NCI-H2107 treated with DMSO at 0.1 percent for 48 hours (cell line): ENCODE results near the gene EMID1.
"Not testable (repeated sequence)": the region's sequence is repeated elsewhere in the genome, so short reads cannot be mapped to it uniquely, and the experiment has no call there.

Experiments
- DNase-seq: peaks from one replicate; lab custom pipeline; 2025; ENCODE audit not compliant: unreplicated experiment; lab: John Stamatoyannopoulos, UW

Gene EMID1

DNA sequence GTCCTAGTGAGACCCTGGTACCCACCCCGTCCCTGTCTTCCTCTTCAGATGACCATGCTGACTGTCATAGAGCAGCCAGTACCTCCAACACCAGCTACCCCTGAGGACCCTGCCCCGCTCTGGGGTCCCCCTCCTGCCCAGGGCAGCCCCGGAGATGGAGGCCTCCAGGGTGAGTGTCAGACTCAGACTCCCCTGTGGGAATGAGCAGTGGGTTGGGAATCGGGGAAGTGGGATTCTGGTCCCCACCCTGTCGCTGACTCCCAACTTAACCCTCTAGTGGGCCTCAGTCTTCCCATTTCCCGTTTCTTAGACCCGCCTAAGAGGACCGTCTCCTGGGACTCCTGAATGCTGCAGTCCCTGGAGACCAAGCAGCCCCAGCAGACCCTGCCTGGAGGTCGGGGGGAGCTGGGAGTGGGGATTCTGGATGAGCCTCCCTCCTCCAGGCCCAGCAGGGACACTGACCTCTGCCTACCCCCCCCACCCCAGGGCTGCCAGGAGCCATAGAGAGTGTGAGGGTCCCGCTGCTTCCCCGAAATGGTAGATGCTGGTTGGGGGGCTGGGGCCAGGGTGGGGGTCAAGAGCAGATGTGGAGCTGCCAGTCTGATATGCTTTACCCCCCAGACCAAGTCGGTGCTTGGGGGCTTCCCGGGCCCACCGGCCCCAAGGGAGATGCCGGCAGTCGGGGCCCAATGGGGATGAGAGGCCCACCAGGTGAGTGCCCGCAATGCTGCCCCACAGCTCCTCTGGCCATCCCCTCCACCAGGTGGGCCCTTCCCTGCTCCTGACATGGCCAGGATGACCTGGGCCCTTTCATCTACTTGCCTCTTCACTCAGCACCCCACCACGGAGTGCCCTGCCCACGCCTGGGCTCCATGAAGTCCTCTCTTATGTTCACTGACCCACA, 25.5 kb downstream of the EMID1 start:
- no peak for DNase-seq

GRCh38 chr22:29231971-29232959, 26.6 kb downstream of the EMID1 start:
- no peak for DNase-seq

DNA sequence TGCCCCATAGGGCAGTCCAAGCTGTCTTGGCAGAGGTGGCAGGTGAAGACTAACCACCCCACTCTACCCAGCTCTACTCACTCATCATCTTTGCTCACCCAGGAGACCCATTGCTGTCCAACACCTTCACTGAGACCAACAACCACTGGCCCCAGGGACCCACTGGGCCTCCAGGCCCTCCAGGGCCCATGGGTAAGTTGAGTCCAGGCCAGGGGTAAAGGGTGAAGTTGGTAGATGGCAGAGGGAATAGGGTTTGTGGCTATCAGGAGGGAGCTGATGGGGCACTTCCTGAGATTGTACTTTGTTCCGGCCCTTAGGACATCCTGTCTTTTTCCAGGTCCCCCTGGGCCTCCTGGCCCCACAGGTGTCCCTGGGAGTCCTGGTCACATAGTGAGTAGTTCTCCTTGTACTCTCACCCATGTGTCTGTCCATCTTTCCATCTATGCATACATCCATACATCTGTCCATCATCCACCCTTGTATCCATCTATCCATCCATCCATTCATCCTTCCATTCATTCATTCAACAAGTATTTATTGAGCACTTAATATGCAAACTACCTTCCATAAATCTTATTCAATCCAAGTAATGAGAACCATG, 27.7 kb downstream of the EMID1 start:
- DNase-seq: no peak

DNA sequence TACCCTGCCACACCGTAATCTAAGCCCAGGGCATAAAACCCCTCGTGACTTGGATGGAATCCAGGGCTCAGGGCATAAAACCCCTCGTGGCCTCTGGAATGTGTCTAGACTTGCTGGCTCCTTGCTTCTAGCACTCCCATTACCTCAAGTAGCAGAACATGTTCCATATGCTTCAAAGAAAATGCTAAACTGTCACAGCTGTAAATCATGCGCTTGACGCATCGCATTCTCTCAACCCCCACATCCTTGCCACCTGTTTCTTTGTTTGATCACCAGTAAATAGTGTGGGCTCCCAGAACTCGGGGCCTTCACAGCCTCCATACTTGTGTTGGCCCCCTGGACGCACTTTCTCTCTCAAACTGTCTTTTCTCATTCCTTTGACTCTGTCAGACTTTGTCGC, 34.8 kb downstream of the EMID1 start:
- DNase-seq: not testable (repeated sequence)

DNA sequence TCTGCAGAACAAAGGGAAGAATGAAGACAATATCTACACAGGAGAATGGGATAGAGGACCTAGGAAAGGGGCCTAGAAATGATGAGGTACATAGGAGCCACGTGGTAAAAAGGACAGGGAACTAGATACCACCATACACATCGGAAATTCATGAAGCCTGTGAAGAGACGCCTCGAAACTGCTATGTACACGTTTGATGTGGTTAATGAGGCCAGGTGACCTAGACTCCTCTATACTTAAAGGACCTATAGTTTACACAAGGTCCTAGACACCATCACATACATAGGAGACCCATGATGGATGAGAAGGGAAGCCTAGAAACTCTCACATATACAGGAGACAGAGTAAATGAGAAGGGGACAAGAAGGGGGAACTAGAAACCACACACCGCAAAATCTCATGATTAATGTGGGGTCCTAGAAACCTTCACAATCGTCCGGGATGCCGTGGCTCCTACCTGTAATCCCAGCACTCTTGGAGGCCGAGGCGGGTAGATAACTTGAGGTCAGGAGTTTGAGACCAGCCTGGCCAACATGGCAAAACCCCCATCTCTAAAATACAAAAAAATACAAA, 38.3 kb downstream of the EMID1 start:
- no peak for DNase-seq

GRCh38 chr22:29244785-29245625, 39.3 kb downstream of the EMID1 start:
- no peak for DNase-seq

DNA sequence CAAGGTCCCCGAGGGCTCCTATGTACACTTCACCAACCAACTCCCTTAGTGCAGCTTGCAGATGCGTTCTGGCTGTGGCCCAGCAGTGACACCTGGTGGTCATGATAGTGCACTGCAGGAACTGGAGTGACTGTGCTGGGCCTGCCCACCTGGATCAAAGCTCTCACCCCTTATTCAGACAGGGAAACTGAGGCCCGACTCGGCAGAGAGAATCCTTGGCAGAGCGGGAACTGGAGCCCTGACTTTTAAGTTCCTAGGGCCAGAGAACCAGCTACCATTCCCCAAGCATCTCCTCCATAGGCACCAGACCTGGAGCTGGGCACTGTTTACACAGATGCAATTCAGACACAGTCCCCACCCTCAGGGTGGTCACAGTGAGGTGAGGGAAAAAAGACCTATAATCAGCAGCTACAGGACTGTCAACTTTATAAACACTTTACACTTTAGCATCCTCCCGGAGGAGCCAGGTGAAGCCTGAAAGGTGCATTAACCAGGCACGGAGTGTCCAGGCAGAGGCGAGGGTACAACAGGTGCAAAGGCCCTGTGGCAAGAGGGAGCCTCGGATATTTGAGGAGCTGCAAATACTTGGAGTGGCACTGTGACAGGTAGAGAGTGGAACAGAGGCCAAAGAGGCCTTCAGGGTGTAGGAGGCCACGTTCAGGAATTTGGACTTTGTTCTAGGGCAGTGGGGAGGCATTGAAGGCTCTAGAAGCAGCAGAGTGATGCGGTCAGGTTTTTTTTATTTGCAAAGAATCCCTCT, 40.1 kb downstream of the EMID1 start:
- no peak for DNase-seq

GRCh38 chr22:29247891-29248290, 42.2 kb downstream of the EMID1 start:
- DNase-seq: not testable (repeated sequence)

DNA sequence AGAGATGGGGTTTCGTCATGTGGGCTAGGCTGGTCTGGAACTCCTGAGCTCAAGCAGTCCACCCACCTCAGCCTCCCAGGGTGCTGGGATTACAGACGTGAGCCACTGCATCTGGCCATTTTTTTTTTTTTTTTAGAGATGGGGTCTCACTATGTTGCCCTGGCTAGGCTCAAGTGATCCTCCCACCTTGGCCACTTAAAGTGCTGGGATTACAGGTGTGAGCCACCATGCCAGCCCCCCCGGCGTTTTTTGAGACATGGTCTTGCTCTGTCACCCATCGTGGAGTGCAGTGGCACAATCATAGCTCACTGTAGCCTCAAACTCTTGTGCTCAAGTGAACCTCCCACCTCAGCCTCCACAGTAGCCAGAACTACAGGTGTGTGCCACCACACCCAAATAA, 45.6 kb downstream of the EMID1 start:
- DNase-seq: no peak

GRCh38 chr22:29251981-29252911, 46.5 kb downstream of the EMID1 start:
- no peak for DNase-seq

- no peak for DNase-seq
Observed at GRCh38 chr22:29253561-29254285, 48.0 kb downstream of the EMID1 start.

GRCh38 chr22:29254286-29254660, 48.6 kb downstream of the EMID1 start:
- DNase-seq: no peak

DNA sequence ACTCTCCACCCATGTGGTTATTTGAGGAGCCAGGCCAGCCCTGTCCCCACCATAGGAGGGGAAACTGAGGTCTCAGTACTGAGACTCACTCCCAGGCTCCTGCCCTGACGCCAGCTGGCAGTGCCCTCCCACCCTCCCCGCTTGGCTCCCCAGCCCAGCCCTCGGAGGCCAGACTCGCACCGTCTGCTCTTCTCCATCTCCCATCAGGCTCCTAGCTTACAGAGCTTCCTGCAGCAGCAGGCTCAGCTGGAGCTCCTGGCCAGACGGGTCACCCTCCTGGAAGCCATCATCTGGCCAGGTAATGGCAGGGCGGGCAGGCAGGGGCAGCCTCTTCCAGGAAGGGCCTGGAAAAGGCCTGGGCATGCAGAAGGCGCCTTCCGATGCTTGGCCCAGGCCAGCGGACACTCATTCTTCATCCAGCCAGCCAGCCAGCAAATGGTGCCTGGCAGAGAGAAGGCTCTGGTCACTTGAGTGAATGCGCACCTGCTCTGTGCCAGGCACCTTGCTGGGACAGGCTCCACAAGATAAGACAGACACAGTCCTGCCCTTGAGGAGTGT, 49.4 kb downstream of the EMID1 start:
- DNase-seq: no peak

GRCh38 chr22:29256606-29257325, 51.1 kb downstream of the EMID1 start:
- DNase-seq: no peak

- no peak for DNase-seq
Observed at GRCh38 chr22:29257751-29258181, 52.1 kb downstream of the EMID1 start.

DNA sequence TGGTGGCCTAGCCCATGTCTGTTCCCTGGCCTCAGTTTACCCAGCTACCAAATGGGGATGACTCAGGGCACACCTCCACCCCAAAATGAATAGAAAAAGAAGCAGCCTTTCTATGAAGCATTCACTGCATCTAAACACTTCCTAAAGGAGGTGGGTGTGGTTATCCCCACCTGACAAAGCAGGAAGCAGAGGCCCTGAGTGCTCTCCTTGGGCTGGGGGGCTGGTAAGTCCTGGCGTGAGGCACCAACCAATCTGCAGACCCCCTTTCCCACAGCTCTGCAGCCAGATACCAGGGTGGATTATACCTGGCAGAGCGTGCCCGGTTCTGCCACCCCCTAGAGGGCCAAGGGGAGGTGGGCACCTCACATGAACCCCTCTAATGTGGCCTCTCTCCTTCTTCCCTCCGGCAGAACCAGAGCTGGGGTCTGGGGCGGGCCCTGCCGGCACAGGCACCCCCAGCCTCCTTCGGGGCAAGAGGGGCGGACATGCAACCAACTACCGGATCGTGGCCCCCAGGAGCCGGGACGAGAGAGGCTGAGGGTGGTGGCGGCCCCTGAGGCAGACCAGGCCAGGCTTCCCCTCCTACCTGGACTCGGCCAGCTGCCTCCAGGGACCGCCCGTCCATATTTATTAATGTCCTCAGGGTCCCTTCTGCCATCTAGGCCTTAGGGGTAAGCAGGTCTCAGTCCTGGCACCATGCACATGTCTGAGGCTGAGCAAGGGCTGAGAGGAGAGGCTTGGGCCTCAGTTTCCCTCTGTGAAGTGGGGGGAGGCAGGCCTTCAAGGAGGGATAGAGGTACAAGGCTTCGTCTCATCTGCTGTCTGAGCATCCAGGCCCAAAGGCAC, 52.9 kb downstream of the EMID1 start:
- DNase-seq: no peak
